H9 (cell line): Measurements from ENCODE around the gene APOL2. TPM values are rescaled to one million over a fixed set of nuclear protein-coding genes. Genes with fewer than 3 reads are reported as not detected.

Source experiments
- DNase-seq: peaks from one replicate; pipeline ENCODE4 v3.0.0-alpha.2; 2017
- H2AFZ ChIP-seq: one replicate; pipeline ENCODE4 v1.6.1; 2013; ENCODE audit warnings: mild to moderate bottlenecking, low read length, control low read depth, moderate library complexity
- H2AK5ac ChIP-seq: 2 replicates; pipeline ENCODE4 v1.6.1; 2013; ENCODE audit warnings: low read length, control low read depth, mixed read lengths; ENCODE audit not compliant: insufficient read length
- H2BK120ac ChIP-seq: one replicate; pipeline ENCODE4 v1.6.1; 2013; ENCODE audit warnings: low read depth, mild to moderate bottlenecking, low read length, control low read depth, inconsistent platforms; ENCODE audit not compliant: poor library complexity, severe bottlenecking
- H2BK12ac ChIP-seq: 2 replicates; pipeline ENCODE4 v1.6.1; 2013; ENCODE audit warnings: low read length, control low read depth, mixed read lengths, low read depth; ENCODE audit not compliant: insufficient read length
- H2BK15ac ChIP-seq: 2 replicates; pipeline ENCODE4 v1.6.1; 2013; ENCODE audit warnings: low read depth, low read length, control low read depth
- H2BK20ac ChIP-seq: one replicate; pipeline ENCODE4 v1.6.1; 2013; ENCODE audit warnings: low read depth, mild to moderate bottlenecking, low read length, control low read depth, inconsistent platforms; ENCODE audit not compliant: poor library complexity, severe bottlenecking
- H2BK5ac ChIP-seq: 2 replicates; pipeline ENCODE4 v1.6.1; 2013; ENCODE audit warnings: low read length, control low read depth, mixed read lengths; ENCODE audit not compliant: insufficient read length
- H3K14ac ChIP-seq: 2 replicates; pipeline ENCODE4 v1.6.1; 2013; ENCODE audit warnings: low read length, control low read depth; ENCODE audit not compliant: insufficient read depth
- H3K18ac ChIP-seq: 2 replicates; pipeline ENCODE4 v1.6.1; 2013; ENCODE audit warnings: low read depth, mild to moderate bottlenecking, mixed read lengths, low read length, control low read depth; ENCODE audit not compliant: insufficient read length
- H3K23ac ChIP-seq: 2 replicates; pipeline ENCODE4 v1.6.1; 2013; ENCODE audit warnings: low read length, control low read depth, mixed read lengths, low read depth; ENCODE audit not compliant: insufficient read length
- H3K23me2 ChIP-seq: 2 replicates; pipeline ENCODE4 v1.6.1; 2013; ENCODE audit warnings: low read depth, mild to moderate bottlenecking, mixed read lengths, low read length, control low read depth; ENCODE audit not compliant: insufficient read length, poor library complexity, severe bottlenecking
- H3K27ac ChIP-seq: 2 replicates; pipeline ENCODE4 v1.5.1; 2013; ENCODE audit warnings: low read length, control low read depth, mixed read lengths, low read depth; ENCODE audit not compliant: insufficient read length
- H3K27me3 ChIP-seq: 2 replicates; pipeline ENCODE4 v1.6.1; 2013; ENCODE audit warnings: low read length, control low read depth, inconsistent platforms; ENCODE audit not compliant: insufficient read depth
- H3K4ac ChIP-seq: 2 replicates; pipeline ENCODE4 v1.6.1; 2013; ENCODE audit warnings: low read depth, mild to moderate bottlenecking, control low read depth, inconsistent platforms, low read length, moderate library complexity
- H3K4me1 ChIP-seq: 2 replicates; pipeline ENCODE4 v1.6.1; 2013; ENCODE audit warnings: low read length, control low read depth, inconsistent platforms; ENCODE audit not compliant: insufficient read depth
- H3K4me2 ChIP-seq: 2 replicates; pipeline ENCODE4 v1.6.1; 2013; ENCODE audit warnings: low read length, control low read depth, mixed read lengths; ENCODE audit not compliant: insufficient read length, insufficient read depth
- H3K56ac ChIP-seq: 2 replicates; pipeline ENCODE4 v1.6.1; 2013; ENCODE audit warnings: low read depth, mild to moderate bottlenecking, mixed read lengths, low read length, control low read depth; ENCODE audit not compliant: insufficient read length
- H3K79me1 ChIP-seq: 2 replicates; pipeline ENCODE4 v1.6.1; 2013; ENCODE audit warnings: low read depth, mild to moderate bottlenecking, moderate library complexity, low read length, control low read depth, inconsistent platforms; ENCODE audit not compliant: insufficient read depth, poor library complexity, severe bottlenecking
- H3K79me2 ChIP-seq: 2 replicates; pipeline ENCODE4 v1.6.1; 2013; ENCODE audit warnings: low read length, control low read depth, inconsistent platforms; ENCODE audit not compliant: insufficient read depth
- H3K9ac ChIP-seq: 2 replicates; pipeline ENCODE4 v1.6.1; 2013; ENCODE audit warnings: low read length, control low read depth, mixed read lengths; ENCODE audit not compliant: insufficient read length; ENCODE audit errors: extremely low read depth
- H3K9me3 ChIP-seq: one replicate; pipeline ENCODE4 v1.6.1; 2013; ENCODE audit warnings: low read depth, low read length, inconsistent platforms; ENCODE audit not compliant: control insufficient read depth
- H3T11ph ChIP-seq: one replicate; pipeline ENCODE4 v1.6.1; 2013; ENCODE audit warnings: mild to moderate bottlenecking, low read length, control low read depth, inconsistent platforms
- H4K20me1 ChIP-seq: one replicate; pipeline ENCODE4 v1.6.1; 2013; ENCODE audit not compliant: control insufficient read depth, insufficient read length, insufficient read depth
- H4K5ac ChIP-seq: 2 replicates; pipeline ENCODE4 v1.6.1; 2013; ENCODE audit warnings: low read depth, mild to moderate bottlenecking, mixed read lengths, low read length, control low read depth; ENCODE audit not compliant: insufficient read length
- H4K8ac ChIP-seq: replicated peaks from 2 replicates; pipeline ENCODE4 v1.6.1; 2013; ENCODE audit warnings: low read length, control low read depth, mixed read lengths, low read depth; ENCODE audit not compliant: insufficient read length
- H4K91ac ChIP-seq: 2 replicates; pipeline ENCODE4 v1.6.1; 2013; ENCODE audit warnings: low read depth, mild to moderate bottlenecking, moderate library complexity, mixed read lengths, low read length, control low read depth; ENCODE audit not compliant: insufficient read length
- H3K27ac Mint-ChIP-seq, 3 experiments: 2 replicates in 2 of 3; 3 replicates in 1 of 3; pipeline ENCODE4 v1.8.0; 2020 to 2021; ENCODE audit warnings: mixed read lengths in 3 of 3, mild to moderate bottlenecking in 1 of 3, moderate library complexity in 1 of 3
- H3K27me3 Mint-ChIP-seq: 2 replicates; pipeline ENCODE4 v1.8.0; 2021; ENCODE audit warnings: low read depth, mild to moderate bottlenecking, moderate library complexity, mixed read lengths
- H3K36me3 Mint-ChIP-seq, 3 experiments: 2 replicates in 2 of 3; 3 replicates in 1 of 3; pipeline ENCODE4 v1.8.0; 2020 to 2021; ENCODE audit warnings: low read depth in 3 of 3, mixed read lengths in 3 of 3; ENCODE audit not compliant: insufficient read depth in 1 of 3
- H3K4me1 Mint-ChIP-seq, 2 experiments: 2 replicates each; pipeline ENCODE4 v1.8.0; 2020; ENCODE audit warnings: mixed read lengths in 2 of 2
- H3K4me3 Mint-ChIP-seq, 2 experiments: 2 replicates in 1 of 2; 3 replicates in 1 of 2; pipeline ENCODE4 v1.8.0; 2020 to 2021; ENCODE audit warnings: mild to moderate bottlenecking in 2 of 2, mixed read lengths in 2 of 2, moderate library complexity in 1 of 2
- H3K9me3 Mint-ChIP-seq, 2 experiments: 2 replicates in 1 of 2; 3 replicates in 1 of 2; pipeline ENCODE4 v1.8.0; 2020; ENCODE audit warnings: mild to moderate bottlenecking in 2 of 2, mixed read lengths in 2 of 2, moderate library complexity in 1 of 2
- WGBS: extraction: QIAGEN DNeasy Blood & Tissue Kit; methylation state at CpG from one replicate; pipeline ENCODE4 v1.1.7; 2013; ENCODE audit warnings: missing lambda C conversion rate, low lambda C conversion rate, mixed read lengths; ENCODE audit not compliant: insufficient read length; ENCODE audit errors: extremely low coverage; 5-methylcytosine and 5-hydroxymethylcytosine counted together
- total RNA-seq: library from RNA; stranded (reverse); gene quantifications from 2 replicates; pipeline ENCODE4 v1.2.1, GENCODE V29; 2021
- TF ChIP-seq, protein P1 (sequence below): fragments of 200-600 bp; sonication (generic); conservative IDR thresholded peaks from 3 replicates; pipeline ENCODE4 v1.8.0; 2021; ENCODE audit warnings: antibody characterized with exemption, mild to moderate bottlenecking

APOL2 gene
- total RNA-seq, 1 experiment from 2014 or later = 15.6 TPM

DNA sequence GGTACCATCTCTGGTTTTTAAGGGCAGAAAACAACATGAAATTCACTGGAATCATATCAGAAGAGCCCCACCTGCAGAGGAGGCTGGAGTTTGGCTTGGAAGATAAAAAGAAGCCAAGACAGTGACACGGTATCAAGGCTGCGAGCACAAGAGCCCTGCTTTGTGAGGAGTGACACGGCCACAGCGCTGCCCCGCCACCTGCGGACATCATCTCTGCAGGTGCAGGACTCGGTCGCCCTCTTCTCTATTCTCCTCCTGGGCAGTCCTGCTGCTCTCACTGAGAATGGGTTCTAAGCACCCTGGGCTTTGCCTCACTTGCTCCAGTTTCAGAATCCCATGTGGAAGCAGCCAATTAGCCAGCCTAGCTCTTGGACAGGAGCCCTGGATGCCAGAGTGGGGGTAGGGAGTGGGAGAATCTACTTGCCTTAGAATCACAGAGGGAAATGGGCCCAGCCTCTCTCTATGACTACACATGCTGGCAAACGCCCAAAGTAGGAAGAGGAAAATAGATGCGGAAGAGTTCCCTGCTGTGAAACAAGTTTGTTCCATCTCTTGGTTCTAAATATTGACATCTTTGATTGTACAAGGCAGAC is 54.8 kb downstream of the APOL2 start:
- H4K20me1 ChIP-seq = no peaks in the 10 kb centered on the region
- H3K14ac ChIP-seq = no peak overlapping the region; the same call in 1 of the 2 replicates
- no peak overlapping the region for H4K91ac ChIP-seq
- no peak overlapping the region for H2BK12ac ChIP-seq
- no peak overlapping the region for H3K4me2 ChIP-seq
- peaks cover 21 to 27% of the 10 kb centered on the region in 2 experiments for H3K4me1 Mint-ChIP-seq
- H2BK5ac ChIP-seq = no peak overlapping the region
- H2BK15ac ChIP-seq = no peak overlapping the region
- no peak overlapping the region for H2BK120ac ChIP-seq
- no peak overlapping the region for H3K4me3 Mint-ChIP-seq
- H3K9me3 Mint-ChIP-seq = no peaks in the 10 kb centered on the region; a peak in 1 of 5 replicates
- H3K56ac ChIP-seq = no peak overlapping the region
- no peak overlapping the region for H2AK5ac ChIP-seq
- no peak overlapping the region for H2BK20ac ChIP-seq
- H2AFZ ChIP-seq = no peak overlapping the region
- no peak overlapping the region for H3K18ac ChIP-seq
- H4K5ac ChIP-seq = no peak overlapping the region
- H3K23ac ChIP-seq = no peak overlapping the region
- no peaks in the 10 kb centered on the region for H3K79me1 ChIP-seq
- no peak overlapping the region for H3K27ac ChIP-seq
- H3K27me3 ChIP-seq = no peaks in the 10 kb centered on the region; the same call in 1 of the 2 replicates
- no peak overlapping the region for H4K8ac ChIP-seq
- peaks cover 8% of the 10 kb centered on the region for H3K27me3 Mint-ChIP-seq
- H3K9me3 ChIP-seq = no peaks in the 10 kb centered on the region
- TF ChIP-seq, protein P1, sequence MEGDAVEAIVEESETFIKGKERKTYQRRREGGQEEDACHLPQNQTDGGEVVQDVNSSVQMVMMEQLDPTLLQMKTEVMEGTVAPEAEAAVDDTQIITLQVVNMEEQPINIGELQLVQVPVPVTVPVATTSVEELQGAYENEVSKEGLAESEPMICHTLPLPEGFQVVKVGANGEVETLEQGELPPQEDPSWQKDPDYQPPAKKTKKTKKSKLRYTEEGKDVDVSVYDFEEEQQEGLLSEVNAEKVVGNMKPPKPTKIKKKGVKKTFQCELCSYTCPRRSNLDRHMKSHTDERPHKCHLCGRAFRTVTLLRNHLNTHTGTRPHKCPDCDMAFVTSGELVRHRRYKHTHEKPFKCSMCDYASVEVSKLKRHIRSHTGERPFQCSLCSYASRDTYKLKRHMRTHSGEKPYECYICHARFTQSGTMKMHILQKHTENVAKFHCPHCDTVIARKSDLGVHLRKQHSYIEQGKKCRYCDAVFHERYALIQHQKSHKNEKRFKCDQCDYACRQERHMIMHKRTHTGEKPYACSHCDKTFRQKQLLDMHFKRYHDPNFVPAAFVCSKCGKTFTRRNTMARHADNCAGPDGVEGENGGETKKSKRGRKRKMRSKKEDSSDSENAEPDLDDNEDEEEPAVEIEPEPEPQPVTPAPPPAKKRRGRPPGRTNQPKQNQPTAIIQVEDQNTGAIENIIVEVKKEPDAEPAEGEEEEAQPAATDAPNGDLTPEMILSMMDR = no peak
- no peaks in the 10 kb centered on the region; the same call in 1 of the 2 replicates for H3K4me1 ChIP-seq
- H3T11ph ChIP-seq = no peak overlapping the region
- H3K9ac ChIP-seq = no peak overlapping the region
- no CpG with 5 or more reads among the region's 10 CpGs for WGBS
- H3K79me2 ChIP-seq = no peaks in the 10 kb centered on the region
- no peak overlapping the region for H3K27ac Mint-ChIP-seq
- H3K4ac ChIP-seq = no peak overlapping the region
- H3K23me2 ChIP-seq = no peaks in the 10 kb centered on the region
- peaks cover 0 to under 1% (median 0%) of the 10 kb centered on the region in 3 experiments; a peak in 1 of 7 replicates for H3K36me3 Mint-ChIP-seq
- no peak for DNase-seq
